ENCODE results near the gene IFNAR1. TPM values are rescaled to one million over a fixed set of nuclear protein-coding genes. Genes with fewer than 3 reads are reported as not detected.

IFNAR1 gene
- total and polyA plus RNA-seq, 3 donors from 2014 or later = 22.1 to 25.0 (median 22.8) TPM

DNA sequence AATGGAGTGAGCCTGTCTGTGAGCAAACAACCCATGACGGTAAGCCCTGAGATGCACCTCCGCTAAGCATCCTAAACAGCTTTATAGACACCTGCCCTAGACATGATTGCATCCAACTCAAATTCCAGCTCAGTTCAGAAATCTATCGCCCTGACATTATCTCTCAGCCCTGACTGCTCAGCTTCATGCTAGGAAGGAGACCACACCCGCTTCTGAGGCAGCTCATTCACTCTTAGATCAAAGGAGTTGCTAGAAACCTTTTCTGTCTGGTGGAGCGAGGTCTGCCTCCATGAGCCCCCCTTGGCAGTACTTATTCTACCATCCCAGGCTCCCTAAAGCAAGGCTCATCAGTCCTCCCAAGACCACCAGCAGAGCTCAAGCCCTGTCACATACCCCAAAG, 41.6 kb upstream of the IFNAR1 start:
- TF ChIP-seq POLR2A (IDR thresholded peaks at IDR 0.05) (no peak), CTCF (IDR thresholded peaks at IDR 0.05) (no peak)
- Histone ChIP-seq H3K4me3 (no peak overlapping the region), H3K27me3 (no peaks in the 10 kb centered on the region), H3K36me3 (ENCODE audit: low read depth, missing control alignments) (no peaks in the 10 kb centered on the region), H3K27ac (no peak overlapping the region), H3K9me3 (no peaks in the 10 kb centered on the region), H3K4me1 (peaks cover 30% of the 10 kb centered on the region)
- DNase-seq = no peak
- WGBS, 2 donors = 86 to 96% methylated on average over 5 of the region's 5 CpGs
- intact Hi-C loops (cut with DNase I; ENCODE audit: low total_unique reads) = no loop called here

DNA sequence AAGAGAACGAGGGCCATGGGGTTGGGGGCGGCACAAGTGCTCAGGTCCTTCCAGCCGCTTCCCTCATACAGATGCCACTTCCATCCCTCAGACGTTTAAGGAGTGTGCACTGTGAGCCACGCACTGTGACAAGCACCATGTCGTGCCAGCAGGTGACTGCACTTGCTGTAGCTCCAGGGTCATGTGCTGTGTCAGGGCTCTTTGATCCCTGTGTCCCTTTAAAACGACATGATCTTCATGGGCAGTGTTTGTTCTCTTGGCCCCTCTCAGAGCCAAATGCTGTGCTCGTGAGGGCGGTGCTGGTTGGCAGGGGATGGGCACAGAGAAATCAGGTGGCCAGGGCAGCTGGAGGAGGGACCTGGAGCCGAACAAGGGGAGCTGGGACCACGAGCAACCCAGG, 38.7 kb upstream of the IFNAR1 start:
- peak; percentile 38 for DNase-seq
- intact Hi-C loops (cut with DNase I; ENCODE audit: low total_unique reads) = no loop called here
- WGBS, 2 donors = 33 to 47% methylated on average over 9 to 11 of the region's 11 CpGs

DNA sequence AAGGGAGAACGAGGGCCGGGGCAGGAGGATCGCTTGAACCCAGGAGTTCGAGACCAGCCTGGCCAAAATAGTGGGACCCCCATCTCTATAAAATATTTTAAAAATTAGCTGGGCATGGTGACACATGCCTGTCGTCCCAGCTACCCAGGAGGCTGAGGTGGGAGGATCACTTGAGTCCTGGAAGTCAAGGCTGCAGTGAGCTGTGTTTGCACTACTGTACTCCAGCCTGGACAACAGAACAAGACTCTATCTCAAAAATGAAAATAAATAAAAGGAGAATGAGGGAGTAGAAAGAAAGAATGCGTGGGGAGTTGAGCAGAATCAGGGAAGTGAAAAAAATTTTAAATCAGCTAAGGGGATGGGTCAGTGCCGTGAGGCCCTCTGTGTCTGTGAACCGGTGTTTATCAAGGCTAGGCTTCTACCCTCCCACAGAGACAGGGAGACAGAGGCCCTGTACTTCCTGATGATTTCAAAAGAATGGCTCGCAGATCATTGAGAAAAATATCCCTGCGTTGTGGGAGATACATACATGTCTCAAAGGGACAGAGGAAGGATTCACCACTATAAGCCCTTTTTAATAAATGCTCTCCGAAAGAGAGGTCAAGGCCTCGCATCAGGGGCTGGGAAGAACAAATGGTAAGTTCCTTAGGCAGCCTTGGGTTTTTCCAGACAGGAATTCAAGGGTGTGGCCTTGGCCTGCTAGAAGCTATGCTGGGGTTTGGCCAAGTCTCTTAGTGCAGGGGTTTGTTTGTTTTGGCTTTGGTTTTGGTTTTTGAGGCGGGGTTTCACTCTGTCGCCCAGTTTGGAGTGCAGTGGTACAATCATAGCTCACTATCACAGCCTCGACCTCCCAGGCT, 37.9 kb upstream of the IFNAR1 start:
- Histone ChIP-seq H3K27me3 (no peaks in the 10 kb centered on the region), H3K4me3 (no peak overlapping the region), H3K27ac (peak overlapping the region; percentile 77 to 79), H3K9me3 (no peaks in the 10 kb centered on the region), H3K4me1 (peaks cover 44% of the 10 kb centered on the region), H3K36me3 (ENCODE audit: low read depth, missing control alignments) (no peaks in the 10 kb centered on the region)
- 30 to 42% methylated on average over 15 of the region's 15 CpGs for WGBS, 2 donors
- peak; percentile 75 for DNase-seq
- intact Hi-C loops (cut with DNase I; ENCODE audit: low total_unique reads) = no loop called here
- no peak for TF ChIP-seq POLR2A (IDR thresholded peaks at IDR 0.05)
- TF ChIP-seq CTCF (IDR thresholded peaks at IDR 0.05) = no peak

More for the DNA sequence above, 38.7 kb upstream of the IFNAR1 start:
- no peaks in the 10 kb centered on the region for H3K27me3 ChIP-seq
- TF ChIP-seq POLR2A (IDR thresholded peaks at IDR 0.05) (no peak), CTCF (IDR thresholded peaks at IDR 0.05) (no peak)
- peak overlapping the region; percentile 77 to 79 for H3K27ac ChIP-seq
- H3K9me3 ChIP-seq = no peaks in the 10 kb centered on the region
- no peaks in the 10 kb centered on the region for H3K36me3 ChIP-seq (ENCODE audit: low read depth, missing control alignments)
- no peak overlapping the region for H3K4me3 ChIP-seq
- H3K4me1 ChIP-seq = peaks cover 44% of the 10 kb centered on the region

GRCh38 chr21:33289199-33289819, 35.5 kb upstream of the IFNAR1 start:
- no peak for DNase-seq
- WGBS, 2 donors = 59% methylated on average over 4 to 11 of the region's 11 CpGs

More at GRCh38 chr21:33289199-33289819, 35.5 kb upstream of the IFNAR1 start:
- no peaks in the 10 kb centered on the region for H3K27me3 ChIP-seq
- H3K4me1 ChIP-seq = peaks cover 50% of the 10 kb centered on the region
- no peaks in the 10 kb centered on the region for H3K36me3 ChIP-seq (ENCODE audit: low read depth, missing control alignments)
- no peak overlapping the region for H3K4me3 ChIP-seq
- peak overlapping the region; percentile 77 to 79 for H3K27ac ChIP-seq
- TF ChIP-seq CTCF (IDR thresholded peaks at IDR 0.05) (no peak), POLR2A (IDR thresholded peaks at IDR 0.05) (no peak)
- no peaks in the 10 kb centered on the region for H3K9me3 ChIP-seq
- intact Hi-C loops (cut with DNase I; ENCODE audit: low total_unique reads) = no loop called here

Measured in testis (tissue), 3 donors.